Neural progenitor cell (in vitro differentiated cells): Measurements from ENCODE around the gene PPP2R1B. TPM values are rescaled to one million over a fixed set of nuclear protein-coding genes. Genes with fewer than 3 reads are reported as not detected.

Source experiments
- DNase-seq: peaks from one replicate; pipeline ENCODE4 v3.0.0-alpha.2; 2016; ENCODE audit warnings: low spot score
- H2AFZ ChIP-seq: fragments of 200-600 bp; sonication (generic); replicated peaks from 2 replicates; pipeline ENCODE4 v1.6.1; 2016; ENCODE audit warnings: antibody characterized with exemption
- H3F3A ChIP-seq: fragments of 200-600 bp; sonication (generic); 2 replicates; pipeline ENCODE4 v1.6.1; 2016; ENCODE audit warnings: antibody characterized with exemption, low read depth
- H3K27ac ChIP-seq: fragments of 200-600 bp; sonication (generic); 2 replicates; pipeline ENCODE4 v1.5.1; 2016; ENCODE audit warnings: mild to moderate bottlenecking
- H3K27me3 ChIP-seq: fragments of 200-600 bp; sonication (generic); 2 replicates; pipeline ENCODE4 v1.6.1; 2016; ENCODE audit warnings: mild to moderate bottlenecking, moderate library complexity
- H3K36me3 ChIP-seq: fragments of 200-600 bp; sonication (generic); 2 replicates; pipeline ENCODE4 v1.5.1; 2016
- H3K4me1 ChIP-seq: fragments of 200-600 bp; sonication (generic); 2 replicates; pipeline ENCODE4 v1.6.1; 2016; ENCODE audit warnings: mixed run types
- H3K4me2 ChIP-seq: fragments of 200-600 bp; sonication (generic); 2 replicates; pipeline ENCODE4 v1.6.1; 2016
- H3K4me3 ChIP-seq: fragments of 200-600 bp; sonication (generic); 2 replicates; pipeline ENCODE4 v1.5.1; 2016
- H3K79me2 ChIP-seq: fragments of 200-600 bp; sonication (generic); 2 replicates; pipeline ENCODE4 v1.6.1; 2016; ENCODE audit warnings: low read depth
- H3K9ac ChIP-seq: fragments of 200-600 bp; sonication (generic); 2 replicates; pipeline ENCODE4 v1.6.1; 2016
- H3K9me3 ChIP-seq: fragments of 200-600 bp; sonication (generic); 2 replicates; pipeline ENCODE4 v1.5.1; 2016; ENCODE audit warnings: low read depth
- H4K20me1 ChIP-seq: fragments of 200-600 bp; sonication (generic); 2 replicates; pipeline ENCODE4 v1.6.1; 2016; ENCODE audit warnings: low read depth
- H3K27ac Mint-ChIP-seq: 3 replicates; pipeline ENCODE4 v1.8.0; 2021; ENCODE audit warnings: mixed read lengths
- H3K27me3 Mint-ChIP-seq: 2 replicates; pipeline ENCODE4 v1.8.0; 2022; ENCODE audit warnings: low read depth, mild to moderate bottlenecking, inconsistent platforms, moderate library complexity, mixed read lengths; ENCODE audit not compliant: insufficient read depth
- H3K36me3 Mint-ChIP-seq: 3 replicates; pipeline ENCODE4 v1.8.0; 2021; ENCODE audit warnings: mixed read lengths
- H3K4me1 Mint-ChIP-seq: 3 replicates; pipeline ENCODE4 v1.8.0; 2021; ENCODE audit warnings: mixed read lengths
- H3K4me3 Mint-ChIP-seq: 3 replicates; pipeline ENCODE4 v1.8.0; 2021; ENCODE audit warnings: mild to moderate bottlenecking, moderate library complexity, mixed read lengths
- H3K9me3 Mint-ChIP-seq: 3 replicates; pipeline ENCODE4 v1.8.0; 2020; ENCODE audit warnings: mixed read lengths
- EZH2 ChIP-seq: fragments of 200-600 bp; sonication (generic); IDR thresholded peaks from 2 replicates; pipeline ENCODE4 v1.6.1; 2017; ENCODE audit warnings: antibody characterized with exemption, mild to moderate bottlenecking, moderate library complexity
- EZH2phosphoT487 ChIP-seq: fragments of 200-600 bp; sonication (generic); IDR thresholded peaks from 2 replicates; pipeline ENCODE4 v1.6.1; 2017; ENCODE audit warnings: antibody characterized with exemption
- total RNA-seq: library from RNA; depleted of rRNA; stranded (reverse); fragments of >200 nt; gene quantifications from 2 replicates; pipeline ENCODE4 v1.2.3, GENCODE V29; 2015; ENCODE audit warnings: low replicate concordance
- TF ChIP-seq, protein P1 (sequence below): fragments of 200-600 bp; sonication (generic); IDR thresholded peaks from 2 replicates; pipeline ENCODE4 v1.5.1; 2017; ENCODE audit warnings: antibody characterized with exemption, mild to moderate bottlenecking

Gene PPP2R1B
- total RNA-seq, 1 donor from 2014 or later: 68.4 TPM

DNA sequence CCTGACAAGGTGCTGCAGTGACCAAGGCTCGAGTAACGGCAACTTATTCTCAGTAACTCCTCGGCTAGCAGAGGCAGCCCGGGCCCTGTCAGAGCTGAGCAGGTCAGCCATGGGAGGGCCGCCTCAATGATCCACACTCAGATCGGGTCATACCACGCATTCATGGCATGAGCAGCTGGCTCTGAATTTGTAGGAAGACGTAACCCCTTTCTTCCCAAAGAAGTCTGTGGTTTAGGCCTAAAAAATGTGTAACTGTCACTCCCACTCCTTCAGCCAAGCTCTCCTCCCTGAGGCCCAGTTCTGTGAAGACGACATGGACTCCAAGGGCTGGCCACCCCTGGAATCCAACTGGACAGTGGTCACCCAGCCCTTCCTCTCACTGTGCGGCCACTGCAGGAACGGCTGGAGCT lies 30.0 kb downstream of the PPP2R1B start:
- H3K4me1 Mint-ChIP-seq: peaks cover 63% of the 10 kb centered on the region
- H3K27ac ChIP-seq: no peak overlapping the region
- peaks cover 2% of the 10 kb centered on the region for H3K27me3 Mint-ChIP-seq
- H4K20me1 ChIP-seq: peaks cover 18% of the 10 kb centered on the region
- peaks cover 22% of the 10 kb centered on the region for H3K4me1 ChIP-seq
- no peaks in the 10 kb centered on the region for H3K9me3 Mint-ChIP-seq
- H3K27ac Mint-ChIP-seq: peak overlapping the region; percentile 97
- H2AFZ ChIP-seq: no peak overlapping the region
- DNase-seq: no peak
- peaks cover 13% of the 10 kb centered on the region for H3K36me3 Mint-ChIP-seq
- no peak overlapping the region for H3K4me3 ChIP-seq
- peaks cover 8% of the 10 kb centered on the region for H3K36me3 ChIP-seq
- H3K4me2 ChIP-seq: no peak overlapping the region
- no peaks in the 10 kb centered on the region for H3K27me3 ChIP-seq
- no peaks in the 10 kb centered on the region for H3K9me3 ChIP-seq
- H3K4me3 Mint-ChIP-seq: peak overlapping the region; percentile 51
- no peak overlapping the region for H3K9ac ChIP-seq
- H3K79me2 ChIP-seq: no peaks in the 10 kb centered on the region
- H3F3A ChIP-seq: peaks cover 24% of the 10 kb centered on the region
- TF ChIP-seq, protein P1, sequence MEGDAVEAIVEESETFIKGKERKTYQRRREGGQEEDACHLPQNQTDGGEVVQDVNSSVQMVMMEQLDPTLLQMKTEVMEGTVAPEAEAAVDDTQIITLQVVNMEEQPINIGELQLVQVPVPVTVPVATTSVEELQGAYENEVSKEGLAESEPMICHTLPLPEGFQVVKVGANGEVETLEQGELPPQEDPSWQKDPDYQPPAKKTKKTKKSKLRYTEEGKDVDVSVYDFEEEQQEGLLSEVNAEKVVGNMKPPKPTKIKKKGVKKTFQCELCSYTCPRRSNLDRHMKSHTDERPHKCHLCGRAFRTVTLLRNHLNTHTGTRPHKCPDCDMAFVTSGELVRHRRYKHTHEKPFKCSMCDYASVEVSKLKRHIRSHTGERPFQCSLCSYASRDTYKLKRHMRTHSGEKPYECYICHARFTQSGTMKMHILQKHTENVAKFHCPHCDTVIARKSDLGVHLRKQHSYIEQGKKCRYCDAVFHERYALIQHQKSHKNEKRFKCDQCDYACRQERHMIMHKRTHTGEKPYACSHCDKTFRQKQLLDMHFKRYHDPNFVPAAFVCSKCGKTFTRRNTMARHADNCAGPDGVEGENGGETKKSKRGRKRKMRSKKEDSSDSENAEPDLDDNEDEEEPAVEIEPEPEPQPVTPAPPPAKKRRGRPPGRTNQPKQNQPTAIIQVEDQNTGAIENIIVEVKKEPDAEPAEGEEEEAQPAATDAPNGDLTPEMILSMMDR: no peak
- no peak for TF ChIP-seq EZH2
- no peak for TF ChIP-seq EZH2phosphoT487

DNA sequence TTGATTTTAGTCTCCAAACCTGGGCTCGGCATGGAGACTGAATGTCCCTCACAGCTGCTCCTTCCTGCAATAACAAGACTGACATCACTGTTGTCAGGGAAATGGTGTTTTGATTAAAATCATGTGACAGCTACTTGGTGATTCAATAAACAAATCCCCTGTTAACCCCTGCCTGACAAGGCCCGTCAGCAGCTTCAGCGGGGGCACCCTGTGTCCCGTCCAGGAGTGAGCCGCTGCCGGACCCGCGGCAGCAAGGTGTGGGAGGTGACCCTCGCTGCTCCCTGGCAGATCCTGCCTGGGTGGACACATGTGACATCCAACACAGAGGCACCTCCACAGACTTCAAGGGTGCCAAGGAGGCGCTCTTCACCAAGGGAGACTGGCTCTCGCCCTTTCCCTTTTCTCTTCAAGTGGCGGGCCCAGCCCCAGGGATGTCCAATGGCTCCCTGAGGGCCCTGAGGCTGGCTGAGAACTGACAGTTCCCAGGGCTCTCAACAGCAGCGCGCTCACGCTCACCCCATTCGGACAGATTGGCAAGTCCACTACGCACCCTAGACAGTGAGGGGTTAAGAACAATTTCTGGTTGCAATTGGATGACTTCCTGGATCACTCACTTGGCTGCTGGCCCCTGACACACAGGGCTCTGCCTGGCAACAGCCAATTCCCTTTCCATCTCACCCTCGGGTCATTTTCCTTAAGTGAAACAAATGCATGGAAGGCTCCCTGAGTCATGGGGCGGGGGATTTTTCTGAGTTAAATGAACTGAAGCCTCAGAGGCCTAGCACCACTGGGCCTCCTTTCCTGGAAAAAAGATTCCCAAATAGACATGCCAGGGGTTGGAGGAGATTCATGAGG lies 30.7 kb downstream of the PPP2R1B start:
- H3K4me3 Mint-ChIP-seq: peak overlapping the region; percentile 69

DNA sequence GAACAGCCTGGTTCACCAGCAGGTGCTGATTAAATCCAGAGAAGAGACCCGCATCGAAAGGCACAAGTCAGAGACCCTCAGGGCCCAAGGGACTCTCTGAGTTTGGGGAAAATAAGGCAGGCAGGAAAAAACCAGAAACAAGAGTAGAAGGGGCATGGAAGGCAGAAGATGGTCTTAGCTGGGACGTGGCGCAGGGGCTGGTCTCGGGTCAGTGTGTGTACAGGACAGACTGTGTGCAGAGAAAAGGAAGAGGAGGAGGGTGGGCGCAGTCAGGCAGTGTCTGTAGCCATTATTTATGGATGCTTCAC lies 31.3 kb downstream of the PPP2R1B start:
- Histone ChIP-seq H4K20me1 (peaks cover 21% of the 10 kb centered on the region), H3K4me2 (no peak overlapping the region), H3K27ac (no peak overlapping the region), H3K36me3 (peaks cover 4% of the 10 kb centered on the region), H3K79me2 (no peaks in the 10 kb centered on the region), H3F3A (peaks cover 23% of the 10 kb centered on the region), H3K4me3 (no peak overlapping the region), H2AFZ (no peak overlapping the region), H3K9me3 (no peaks in the 10 kb centered on the region), H3K9ac (no peak overlapping the region), H3K27me3 (no peaks in the 10 kb centered on the region), H3K4me1 (peaks cover 22% of the 10 kb centered on the region)
- DNase-seq: no peak
- Mint-ChIP-seq H3K27ac (peak overlapping the region; percentile 99), H3K36me3 (peaks cover 7% of the 10 kb centered on the region), H3K27me3 (peaks cover 2% of the 10 kb centered on the region), H3K4me3 (peak overlapping the region; percentile 69), H3K9me3 (no peaks in the 10 kb centered on the region), H3K4me1 (peaks cover 75% of the 10 kb centered on the region)
- TF ChIP-seq, protein P1: no peak
- TF ChIP-seq EZH2: no peak
- TF ChIP-seq EZH2phosphoT487: no peak

More for the DNA sequence above, 30.7 kb downstream of the PPP2R1B start:
- H3K27me3 ChIP-seq: no peaks in the 10 kb centered on the region
- no peaks in the 10 kb centered on the region for H3K79me2 ChIP-seq
- H2AFZ ChIP-seq: no peak overlapping the region
- H3F3A ChIP-seq: peaks cover 24% of the 10 kb centered on the region
- H3K4me2 ChIP-seq: no peak overlapping the region
- no peak for DNase-seq
- no peak overlapping the region for H3K9ac ChIP-seq
- H3K27me3 Mint-ChIP-seq: peaks cover 2% of the 10 kb centered on the region
- H4K20me1 ChIP-seq: peaks cover 18% of the 10 kb centered on the region
- TF ChIP-seq, protein P1: no peak
- TF ChIP-seq EZH2 (no peak), EZH2phosphoT487 (no peak)
- peak overlapping the region; percentile 99 for H3K27ac Mint-ChIP-seq
- no peaks in the 10 kb centered on the region for H3K9me3 Mint-ChIP-seq
- peaks cover 8% of the 10 kb centered on the region for H3K36me3 Mint-ChIP-seq
- no peak overlapping the region for H3K4me3 ChIP-seq
- H3K27ac ChIP-seq: no peak overlapping the region
- peaks cover 4% of the 10 kb centered on the region for H3K36me3 ChIP-seq
- peaks cover 69% of the 10 kb centered on the region for H3K4me1 Mint-ChIP-seq
- H3K4me1 ChIP-seq: peaks cover 22% of the 10 kb centered on the region
- no peaks in the 10 kb centered on the region for H3K9me3 ChIP-seq
